Fibroblast of lung (primary cell): Measurements from ENCODE around the gene HLA-C.

Source experiments
- EZH2 ChIP-seq: IDR thresholded peaks from 2 replicates; pipeline ENCODE4 v1.5.1; 2012; ENCODE audit warnings: low read length, control low read depth, mild to moderate bottlenecking; ENCODE audit errors: missing control alignments
- TF ChIP-seq, protein P1 (sequence below), 2 donors: IDR thresholded peaks in 1 of 2; conservative IDR thresholded peaks in 1 of 2; 1 replicate in 1 of 2; 2 replicates in 1 of 2; pipeline ENCODE4 v1.5.1; 2011 to 2012; ENCODE audit warnings: low read length in 2 of 2, control low read depth in 1 of 2, inconsistent platforms in 1 of 2, low read depth in 1 of 2, mild to moderate bottlenecking in 1 of 2

DNA sequence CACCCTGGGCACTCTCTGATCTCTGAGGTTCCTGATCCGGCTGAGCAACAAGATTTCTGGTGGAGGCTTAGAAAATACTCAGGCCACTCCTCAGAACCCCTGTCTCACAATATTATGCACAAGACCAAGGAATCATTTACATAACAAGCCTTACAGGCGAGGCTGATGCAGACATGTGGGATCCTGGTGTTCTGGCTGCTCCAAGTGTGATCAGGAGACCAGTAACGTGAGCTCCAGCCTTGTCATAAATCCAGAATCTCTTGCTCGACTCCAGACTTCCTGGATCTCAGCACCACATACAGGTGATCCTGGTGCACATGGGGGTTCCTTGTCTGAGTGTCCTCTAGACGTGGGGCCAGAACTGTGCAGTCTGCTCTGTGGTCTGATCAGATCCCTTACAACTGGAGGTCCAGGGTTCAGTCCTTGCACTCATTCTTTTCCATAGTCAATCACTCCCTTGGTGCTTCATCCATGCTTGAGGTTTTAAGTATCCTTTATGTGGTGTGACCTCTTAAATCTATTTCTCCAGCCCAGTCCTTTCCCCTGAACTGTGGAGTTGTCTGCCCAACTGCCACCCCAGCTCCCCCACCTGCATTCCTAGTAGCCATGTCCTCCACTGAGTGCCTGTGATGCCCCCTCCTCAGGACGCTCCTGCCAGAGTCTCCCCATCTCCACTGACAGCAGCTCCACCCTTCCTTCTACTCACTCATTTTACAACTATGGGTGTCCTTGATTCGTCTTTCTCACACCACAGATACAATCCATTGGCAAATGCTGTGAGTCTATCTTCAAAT is 5.1 kb downstream of the HLA-C start:
- TF ChIP-seq, protein P1, sequence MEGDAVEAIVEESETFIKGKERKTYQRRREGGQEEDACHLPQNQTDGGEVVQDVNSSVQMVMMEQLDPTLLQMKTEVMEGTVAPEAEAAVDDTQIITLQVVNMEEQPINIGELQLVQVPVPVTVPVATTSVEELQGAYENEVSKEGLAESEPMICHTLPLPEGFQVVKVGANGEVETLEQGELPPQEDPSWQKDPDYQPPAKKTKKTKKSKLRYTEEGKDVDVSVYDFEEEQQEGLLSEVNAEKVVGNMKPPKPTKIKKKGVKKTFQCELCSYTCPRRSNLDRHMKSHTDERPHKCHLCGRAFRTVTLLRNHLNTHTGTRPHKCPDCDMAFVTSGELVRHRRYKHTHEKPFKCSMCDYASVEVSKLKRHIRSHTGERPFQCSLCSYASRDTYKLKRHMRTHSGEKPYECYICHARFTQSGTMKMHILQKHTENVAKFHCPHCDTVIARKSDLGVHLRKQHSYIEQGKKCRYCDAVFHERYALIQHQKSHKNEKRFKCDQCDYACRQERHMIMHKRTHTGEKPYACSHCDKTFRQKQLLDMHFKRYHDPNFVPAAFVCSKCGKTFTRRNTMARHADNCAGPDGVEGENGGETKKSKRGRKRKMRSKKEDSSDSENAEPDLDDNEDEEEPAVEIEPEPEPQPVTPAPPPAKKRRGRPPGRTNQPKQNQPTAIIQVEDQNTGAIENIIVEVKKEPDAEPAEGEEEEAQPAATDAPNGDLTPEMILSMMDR (conservative IDR thresholded peaks at IDR 0.05 in 1 of 2, IDR thresholded peaks at IDR 0.05 in 1 of 2; ENCODE audit: low read depth in 1 of 2, low read length in 2 of 2): no peak
- no peak for TF ChIP-seq EZH2
